Ishikawa (cell line): Measurements from ENCODE around the gene MLN.

Experiments
- CEBPB ChIP-seq: IDR thresholded peaks from 2 replicates; pipeline ENCODE4 v1.6.1; 2012
- CREB1 ChIP-seq: IDR thresholded peaks from 2 replicates; pipeline ENCODE4 v1.6.1; 2012; ENCODE audit warnings: low read depth
- EGR1 ChIP-seq: IDR thresholded peaks from 2 replicates; pipeline ENCODE4 v1.6.1; 2012
- EP300 ChIP-seq: IDR thresholded peaks from 2 replicates; pipeline ENCODE4 v1.6.1; 2012; ENCODE audit warnings: borderline replicate concordance
- FOXM1 ChIP-seq: IDR thresholded peaks from 2 replicates; pipeline ENCODE4 v1.6.1; 2012; ENCODE audit warnings: low read depth, borderline replicate concordance
- NFIC ChIP-seq: IDR thresholded peaks from 2 replicates; pipeline ENCODE4 v1.6.1; 2012
- RAD21 ChIP-seq: IDR thresholded peaks from 2 replicates; pipeline ENCODE4 v1.6.1; 2012; ENCODE audit warnings: low read depth
- TAF1 ChIP-seq: IDR thresholded peaks from 2 replicates; pipeline ENCODE4 v1.6.1; 2012; ENCODE audit warnings: low read depth, mild to moderate bottlenecking
- TCF12 ChIP-seq: IDR thresholded peaks from 2 replicates; pipeline ENCODE4 v1.6.1; 2012; ENCODE audit warnings: low read depth
- TEAD4 ChIP-seq: IDR thresholded peaks from 2 replicates; pipeline ENCODE4 v1.6.1; 2012
- YY1 ChIP-seq: IDR thresholded peaks from 2 replicates; pipeline ENCODE4 v1.6.1; 2012; ENCODE audit warnings: low read depth
- ZBTB7A ChIP-seq: IDR thresholded peaks from 2 replicates; pipeline ENCODE4 v1.6.1; 2012; ENCODE audit warnings: low read depth
- TF ChIP-seq, protein P1 (sequence below): IDR thresholded peaks from 2 replicates; pipeline ENCODE4 v1.6.1; 2012
- TF ChIP-seq, protein P2 (sequence below): IDR thresholded peaks from 2 replicates; pipeline ENCODE4 v1.6.1; 2012
- TF ChIP-seq, protein P3 (sequence below): IDR thresholded peaks from 2 replicates; pipeline ENCODE4 v1.6.1; 2012; ENCODE audit warnings: low read depth, mild to moderate bottlenecking

The MLN gene

DNA sequence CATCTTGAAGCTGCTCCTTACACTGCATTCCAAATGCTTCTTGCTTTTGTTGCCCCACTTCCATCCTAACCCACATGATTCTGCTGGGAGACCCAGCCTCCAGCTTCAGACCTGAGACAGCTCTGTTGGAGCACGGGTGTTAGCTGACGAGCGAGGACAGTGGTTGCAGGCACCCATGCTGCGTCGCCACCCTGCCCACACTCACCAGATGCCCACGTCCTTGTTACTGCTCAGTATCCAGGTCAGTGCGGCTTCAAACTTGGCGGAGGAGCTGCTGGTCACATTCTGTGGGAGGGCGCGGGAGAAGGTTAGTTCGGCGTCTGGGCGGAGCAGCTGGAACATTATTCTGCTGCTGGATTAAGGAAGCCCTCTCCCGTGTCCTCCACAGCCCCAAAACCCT is 23.9 kb downstream of the MLN start:
- TF ChIP-seq, protein P1, sequence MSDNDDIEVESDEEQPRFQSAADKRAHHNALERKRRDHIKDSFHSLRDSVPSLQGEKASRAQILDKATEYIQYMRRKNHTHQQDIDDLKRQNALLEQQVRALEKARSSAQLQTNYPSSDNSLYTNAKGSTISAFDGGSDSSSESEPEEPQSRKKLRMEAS = no peak
- TF ChIP-seq RAD21 = no peak

DNA sequence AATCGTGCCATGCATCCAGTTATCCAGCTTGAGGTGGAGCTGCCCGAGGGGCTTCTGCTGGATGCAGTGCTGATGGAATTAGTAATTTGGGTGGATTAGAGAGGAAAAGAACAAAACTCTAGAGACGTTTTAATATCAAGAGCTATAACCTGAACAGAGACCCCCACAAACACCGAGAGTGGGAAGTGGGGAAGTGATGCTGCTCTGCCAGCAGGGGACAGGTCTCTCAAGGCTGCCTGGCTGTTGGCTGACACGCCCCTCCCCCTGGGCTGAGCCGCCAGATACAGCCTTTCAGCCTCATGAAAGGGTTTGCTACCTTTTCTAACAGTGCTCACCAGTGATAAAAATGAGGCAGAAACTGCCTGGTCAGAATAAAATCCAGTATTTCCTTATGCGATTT is 24.5 kb downstream of the MLN start:
- no peak for TF ChIP-seq EGR1
- no peak for TF ChIP-seq TCF12
- TF ChIP-seq CREB1 = no peak
- TF ChIP-seq TAF1 = no peak
- TF ChIP-seq, protein P2, sequence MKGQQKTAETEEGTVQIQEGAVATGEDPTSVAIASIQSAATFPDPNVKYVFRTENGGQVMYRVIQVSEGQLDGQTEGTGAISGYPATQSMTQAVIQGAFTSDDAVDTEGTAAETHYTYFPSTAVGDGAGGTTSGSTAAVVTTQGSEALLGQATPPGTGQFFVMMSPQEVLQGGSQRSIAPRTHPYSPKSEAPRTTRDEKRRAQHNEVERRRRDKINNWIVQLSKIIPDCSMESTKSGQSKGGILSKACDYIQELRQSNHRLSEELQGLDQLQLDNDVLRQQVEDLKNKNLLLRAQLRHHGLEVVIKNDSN = no peak
- no peak for TF ChIP-seq NFIC
- no peak for TF ChIP-seq FOXM1
- TF ChIP-seq CEBPB = no peak
- TF ChIP-seq, protein P1 = no peak
- TF ChIP-seq TEAD4 = no peak
- no peak for TF ChIP-seq EP300
- TF ChIP-seq YY1 = no peak
- no peak for TF ChIP-seq ZBTB7A
- no peak for TF ChIP-seq RAD21
- TF ChIP-seq, protein P3, sequence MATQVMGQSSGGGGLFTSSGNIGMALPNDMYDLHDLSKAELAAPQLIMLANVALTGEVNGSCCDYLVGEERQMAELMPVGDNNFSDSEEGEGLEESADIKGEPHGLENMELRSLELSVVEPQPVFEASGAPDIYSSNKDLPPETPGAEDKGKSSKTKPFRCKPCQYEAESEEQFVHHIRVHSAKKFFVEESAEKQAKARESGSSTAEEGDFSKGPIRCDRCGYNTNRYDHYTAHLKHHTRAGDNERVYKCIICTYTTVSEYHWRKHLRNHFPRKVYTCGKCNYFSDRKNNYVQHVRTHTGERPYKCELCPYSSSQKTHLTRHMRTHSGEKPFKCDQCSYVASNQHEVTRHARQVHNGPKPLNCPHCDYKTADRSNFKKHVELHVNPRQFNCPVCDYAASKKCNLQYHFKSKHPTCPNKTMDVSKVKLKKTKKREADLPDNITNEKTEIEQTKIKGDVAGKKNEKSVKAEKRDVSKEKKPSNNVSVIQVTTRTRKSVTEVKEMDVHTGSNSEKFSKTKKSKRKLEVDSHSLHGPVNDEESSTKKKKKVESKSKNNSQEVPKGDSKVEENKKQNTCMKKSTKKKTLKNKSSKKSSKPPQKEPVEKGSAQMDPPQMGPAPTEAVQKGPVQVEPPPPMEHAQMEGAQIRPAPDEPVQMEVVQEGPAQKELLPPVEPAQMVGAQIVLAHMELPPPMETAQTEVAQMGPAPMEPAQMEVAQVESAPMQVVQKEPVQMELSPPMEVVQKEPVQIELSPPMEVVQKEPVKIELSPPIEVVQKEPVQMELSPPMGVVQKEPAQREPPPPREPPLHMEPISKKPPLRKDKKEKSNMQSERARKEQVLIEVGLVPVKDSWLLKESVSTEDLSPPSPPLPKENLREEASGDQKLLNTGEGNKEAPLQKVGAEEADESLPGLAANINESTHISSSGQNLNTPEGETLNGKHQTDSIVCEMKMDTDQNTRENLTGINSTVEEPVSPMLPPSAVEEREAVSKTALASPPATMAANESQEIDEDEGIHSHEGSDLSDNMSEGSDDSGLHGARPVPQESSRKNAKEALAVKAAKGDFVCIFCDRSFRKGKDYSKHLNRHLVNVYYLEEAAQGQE = no peak

DNA sequence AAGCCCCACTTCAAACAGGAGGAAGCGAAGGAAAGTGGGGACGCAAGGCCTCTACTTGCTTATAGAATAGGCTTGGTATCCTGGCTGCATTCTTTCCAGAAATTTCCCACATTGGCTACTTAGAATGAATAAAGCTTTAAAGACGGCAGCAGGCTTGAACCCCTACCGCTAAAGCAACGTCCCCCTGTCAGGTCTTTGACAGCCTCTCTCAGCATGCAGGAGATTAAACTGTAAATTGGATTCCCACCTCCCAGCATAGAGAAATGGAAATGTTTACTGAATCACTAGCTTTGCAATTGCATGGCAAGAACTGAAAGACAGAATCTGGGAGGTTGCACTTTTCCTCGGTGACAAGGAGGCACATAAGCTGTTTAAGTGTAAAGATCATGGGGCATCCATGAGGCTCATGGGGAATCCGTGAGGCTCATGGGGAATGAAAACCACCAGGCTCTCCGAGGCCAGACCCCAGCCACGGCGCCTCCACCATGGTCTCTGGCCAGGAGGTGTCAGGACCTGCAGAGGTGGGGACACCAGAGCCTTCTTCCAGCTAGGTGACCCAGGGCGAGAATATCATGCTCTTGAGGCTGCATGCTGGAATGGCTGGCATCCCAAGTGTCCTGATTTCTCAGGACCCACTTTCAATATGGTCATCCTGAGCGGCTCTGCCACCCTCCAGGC is 25.2 kb downstream of the MLN start:
- TF ChIP-seq TEAD4 = no peak
- TF ChIP-seq NFIC = no peak
- TF ChIP-seq EP300 = no peak
- TF ChIP-seq, protein P1 = no peak
- no peak for TF ChIP-seq TAF1
- no peak for TF ChIP-seq YY1
- TF ChIP-seq FOXM1 = no peak
- no peak for TF ChIP-seq CREB1
- no peak for TF ChIP-seq CEBPB
- TF ChIP-seq, protein P3 = no peak
- TF ChIP-seq EGR1 = no peak
- TF ChIP-seq, protein P2 = no peak

DNA sequence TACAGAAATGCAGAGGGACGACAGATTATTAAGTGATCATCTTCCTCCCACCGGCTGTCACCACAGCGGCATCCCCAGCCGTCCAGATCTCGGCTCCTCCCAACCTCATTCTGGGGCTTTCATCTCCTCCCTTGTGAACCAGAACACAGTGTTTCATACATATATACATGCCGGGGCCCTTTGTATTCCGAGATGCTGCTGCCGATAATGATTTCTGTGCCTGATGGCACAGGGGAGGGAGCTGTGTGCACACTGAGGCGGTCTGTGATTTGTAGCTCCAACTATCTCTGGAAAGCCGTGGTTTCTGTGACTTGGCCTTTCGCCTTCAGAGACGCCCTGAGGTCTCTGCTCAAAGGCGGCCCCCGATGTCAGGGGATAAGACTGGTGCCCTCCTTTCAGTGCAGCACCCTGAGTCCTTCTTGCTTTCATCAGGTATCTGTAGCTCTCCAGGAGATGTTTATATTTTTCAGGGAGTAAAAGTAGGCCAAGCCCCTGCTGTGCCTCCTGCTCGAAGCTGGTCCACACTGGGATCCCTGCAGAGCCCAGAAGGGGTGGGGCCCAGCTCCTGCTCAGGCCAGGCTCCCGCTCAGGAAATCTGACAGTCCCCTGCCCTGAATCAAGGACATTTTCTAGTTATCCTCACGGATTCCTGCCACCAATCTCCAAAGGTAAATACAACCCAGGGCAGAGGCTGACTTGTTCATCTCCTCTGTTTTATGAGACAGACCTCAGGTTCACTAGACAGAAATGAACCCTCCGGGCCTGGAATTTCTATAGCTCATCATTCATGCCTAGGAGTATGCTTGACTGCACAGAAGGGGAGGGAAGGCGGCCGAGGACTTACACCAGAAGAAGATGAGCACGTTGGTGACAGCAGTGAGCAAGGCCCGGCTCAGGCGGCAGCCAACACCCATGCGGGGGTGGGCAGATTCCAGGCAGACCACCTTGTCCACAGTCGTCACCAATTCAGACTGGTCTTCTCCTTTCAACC is 26.1 kb downstream of the MLN start:
- TF ChIP-seq, protein P3 = no peak
- TF ChIP-seq, protein P1 = no peak
- no peak for TF ChIP-seq CEBPB
- TF ChIP-seq NFIC = no peak
- TF ChIP-seq TAF1 = no peak
- no peak for TF ChIP-seq ZBTB7A
- no peak for TF ChIP-seq RAD21
- no peak for TF ChIP-seq CREB1
- TF ChIP-seq, protein P2 = no peak
- TF ChIP-seq YY1 = no peak
- TF ChIP-seq FOXM1 = no peak
- no peak for TF ChIP-seq EGR1
- no peak for TF ChIP-seq TCF12
- TF ChIP-seq TEAD4 = no peak
- TF ChIP-seq EP300 = no peak
